NOMO-1 treated with dmso at 0.1 percent for 144 hours (cell line): ENCODE data around the gene CERS6.
"Not testable (repeated sequence)": the region's sequence is repeated elsewhere in the genome, so short reads cannot be mapped to it uniquely, and the experiment has no call there.

Experiments
- DNase-seq: peaks from one replicate; lab custom pipeline; 2025; ENCODE audit not compliant: unreplicated experiment; lab: John Stamatoyannopoulos, UW

The CERS6 gene

GRCh38 chr2:168753765-168754329 lies 297.8 kb downstream of the CERS6 start:
- no peak for DNase-seq

DNA sequence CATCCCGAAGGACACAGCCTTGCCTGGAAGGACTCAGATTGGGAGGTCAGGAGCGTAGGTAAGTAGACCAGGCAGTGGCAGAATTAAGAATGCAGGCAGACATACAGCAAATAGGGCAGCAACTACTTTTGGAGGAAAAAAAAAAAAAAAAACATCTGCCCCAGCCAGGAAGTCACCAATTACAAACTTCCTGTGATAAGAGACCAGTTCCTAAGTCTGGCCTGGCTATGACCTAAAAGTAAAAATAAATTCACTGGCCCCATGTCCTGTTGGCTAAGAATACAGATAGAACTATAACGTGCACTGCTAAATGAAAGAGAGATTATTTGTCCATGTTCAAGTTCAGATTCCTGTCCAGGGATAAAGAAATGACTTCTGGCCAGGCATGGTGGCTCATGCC lies 301.2 kb downstream of the CERS6 start:
- DNase-seq = peak; percentile 61

DNA sequence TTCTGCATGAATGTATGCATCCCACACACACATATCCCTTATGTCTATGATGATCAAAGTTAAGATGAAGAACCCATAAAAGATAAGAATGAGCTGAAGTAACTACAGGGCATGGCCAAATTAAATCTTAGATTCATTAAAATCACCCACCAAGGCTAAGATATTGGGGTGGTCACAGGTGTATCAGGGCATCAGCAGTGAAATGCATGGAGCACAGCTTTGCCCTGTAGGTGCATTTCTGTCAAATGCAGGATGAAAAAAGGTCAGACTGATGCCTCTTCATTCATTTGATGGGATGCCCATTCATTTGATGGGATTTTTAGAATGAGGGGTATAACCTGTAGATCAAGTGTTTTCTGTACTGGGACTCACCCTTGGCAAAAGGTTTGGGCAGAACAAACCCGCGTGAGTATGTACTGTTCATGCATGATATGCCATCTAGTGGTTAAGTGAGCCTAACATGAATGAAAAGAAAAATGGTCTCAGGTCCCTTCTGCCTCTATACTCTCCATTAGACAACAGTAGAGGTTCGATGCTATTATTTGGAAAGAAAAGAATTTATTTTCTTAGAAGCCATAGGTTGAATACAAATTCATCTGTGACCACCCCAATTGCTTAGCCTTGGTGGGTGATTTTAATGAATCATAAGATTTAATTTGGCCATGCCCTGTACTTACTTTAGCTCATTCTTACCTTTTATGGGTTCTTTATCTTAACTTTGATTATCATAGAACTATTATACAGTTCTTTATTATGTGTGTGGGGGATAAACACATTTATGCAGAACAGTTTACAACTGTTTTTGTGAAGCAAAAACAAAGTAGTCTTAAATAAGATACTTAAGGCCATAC lies 303.1 kb downstream of the CERS6 start:
- DNase-seq = no peak

GRCh38 chr2:168765401-168765800 lies 309.3 kb downstream of the CERS6 start:
- DNase-seq = no peak

- DNase-seq = no peak
Observed at GRCh38 chr2:168766600-168766999, 310.5 kb downstream of the CERS6 start.

DNA sequence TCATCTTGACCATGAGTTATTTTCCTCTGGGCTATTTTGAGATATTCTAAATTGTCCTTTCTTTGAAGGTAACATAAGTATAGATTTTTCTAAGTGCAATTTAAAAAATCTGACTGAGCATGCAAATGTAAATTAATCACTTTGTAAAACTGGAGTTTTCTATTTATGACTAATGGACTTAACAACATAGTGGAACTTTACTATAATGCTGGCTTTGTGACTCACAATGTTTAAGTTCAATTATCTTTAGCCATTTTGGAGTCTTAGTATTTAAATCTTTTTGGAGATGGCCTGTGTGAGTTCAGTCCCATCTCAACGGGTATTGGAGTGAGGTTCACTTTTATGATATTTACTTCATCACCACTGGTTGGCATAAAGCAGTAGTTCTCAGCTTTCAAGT lies 311.2 kb downstream of the CERS6 start:
- no peak for DNase-seq

DNA sequence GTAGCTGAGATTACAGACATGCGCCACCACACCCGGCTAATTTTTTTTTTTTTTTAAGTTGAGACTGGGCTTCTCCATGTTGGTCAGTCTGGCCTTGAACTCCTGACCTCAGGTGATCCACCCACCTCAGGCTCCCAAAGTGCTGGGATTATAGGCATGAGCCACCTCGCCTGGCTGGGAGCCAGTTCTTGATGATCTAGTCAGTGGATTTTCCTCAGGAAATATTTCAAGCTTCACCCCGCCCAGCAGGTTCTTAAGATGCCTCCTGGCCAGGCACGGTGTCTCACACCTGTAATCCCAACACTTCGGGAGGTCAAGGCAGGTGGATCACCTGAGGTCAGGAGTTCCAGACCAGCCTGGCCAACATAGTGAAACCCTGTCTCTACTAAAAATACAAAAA lies 312.3 kb downstream of the CERS6 start:
- not testable (repeated sequence) for DNase-seq

- no peak for DNase-seq
Observed at GRCh38 chr2:168770796-168771195, 314.7 kb downstream of the CERS6 start.

- no peak for DNase-seq
Observed at GRCh38 chr2:168772704-168773103, 316.6 kb downstream of the CERS6 start.

GRCh38 chr2:168773128-168773527 lies 317.1 kb downstream of the CERS6 start:
- no peak for DNase-seq

DNA sequence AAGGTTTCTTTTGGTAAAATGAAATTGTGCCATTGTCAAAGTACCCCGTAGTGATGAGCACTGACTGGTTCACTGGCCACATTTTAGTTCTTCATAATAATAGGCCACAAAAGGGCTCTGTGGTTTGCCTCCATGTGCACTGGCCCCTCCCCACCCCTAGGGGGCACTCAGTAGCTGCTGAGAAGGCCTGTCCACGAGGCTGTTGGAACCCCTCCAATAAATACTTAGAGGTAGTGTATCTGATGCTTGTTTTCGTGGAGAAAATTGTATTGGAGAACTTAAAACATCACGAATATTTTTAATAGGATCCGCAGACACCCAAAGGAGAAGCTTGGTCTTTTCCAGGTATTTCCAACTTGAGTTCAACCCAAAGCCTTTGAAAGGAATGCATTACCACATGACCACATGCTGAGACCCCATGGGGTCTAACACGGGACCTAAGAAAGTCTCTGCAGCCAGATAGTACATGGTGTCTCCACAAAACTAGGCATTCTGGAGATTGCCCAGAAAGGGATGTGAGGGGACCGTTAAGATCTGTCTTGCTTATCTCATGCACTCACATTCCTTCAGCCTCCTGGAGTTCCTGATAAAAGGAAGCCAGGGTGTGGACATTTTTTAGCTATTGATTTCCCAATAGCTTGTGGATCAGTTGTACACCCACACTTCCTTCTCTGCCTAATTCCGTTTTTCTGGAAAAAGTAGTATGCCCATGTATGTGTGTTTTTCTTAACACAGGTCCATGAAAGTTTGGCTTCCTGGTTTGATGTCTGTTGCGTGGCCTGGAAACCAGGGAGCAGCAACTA lies 317.8 kb downstream of the CERS6 start:
- DNase-seq = no peak

DNA sequence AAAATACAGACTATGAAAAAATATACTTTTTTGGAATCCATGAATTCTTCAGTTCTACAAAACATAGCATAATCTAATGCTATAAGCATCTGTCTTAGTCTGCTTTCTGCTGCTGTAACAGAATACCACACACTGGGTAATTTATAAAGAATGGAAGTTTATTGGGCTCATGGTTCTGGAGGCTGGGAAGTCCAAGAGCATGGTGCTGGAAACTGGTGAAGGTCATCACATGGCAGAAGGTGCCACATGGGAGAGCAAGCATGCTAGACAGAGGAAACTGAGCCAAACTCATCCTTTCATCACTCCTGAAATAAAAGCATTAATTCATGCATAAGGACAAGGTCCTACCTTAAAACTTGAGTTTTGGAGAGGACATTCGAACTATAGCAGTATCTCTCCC lies 319.8 kb downstream of the CERS6 start:
- DNase-seq = no peak

DNA sequence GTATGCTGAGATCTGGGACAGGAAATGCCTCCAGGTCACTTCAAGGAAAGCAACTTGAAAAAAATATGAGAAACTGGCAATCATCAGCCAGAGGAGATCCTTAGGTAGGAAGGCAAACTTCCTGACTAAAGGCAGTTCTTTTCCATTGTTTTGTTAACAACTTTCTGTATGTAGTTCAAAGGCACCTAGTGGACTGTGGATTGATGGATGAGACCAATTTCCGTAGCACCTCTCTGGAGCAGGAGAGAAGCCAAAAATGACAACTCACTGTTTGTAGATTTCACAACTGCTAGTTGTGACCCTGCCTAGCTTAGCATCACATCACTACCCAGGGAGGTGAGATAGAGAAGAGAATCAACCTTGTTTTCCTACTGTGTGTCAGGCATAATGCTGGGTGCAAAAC lies 324.6 kb downstream of the CERS6 start:
- DNase-seq = no peak

DNA sequence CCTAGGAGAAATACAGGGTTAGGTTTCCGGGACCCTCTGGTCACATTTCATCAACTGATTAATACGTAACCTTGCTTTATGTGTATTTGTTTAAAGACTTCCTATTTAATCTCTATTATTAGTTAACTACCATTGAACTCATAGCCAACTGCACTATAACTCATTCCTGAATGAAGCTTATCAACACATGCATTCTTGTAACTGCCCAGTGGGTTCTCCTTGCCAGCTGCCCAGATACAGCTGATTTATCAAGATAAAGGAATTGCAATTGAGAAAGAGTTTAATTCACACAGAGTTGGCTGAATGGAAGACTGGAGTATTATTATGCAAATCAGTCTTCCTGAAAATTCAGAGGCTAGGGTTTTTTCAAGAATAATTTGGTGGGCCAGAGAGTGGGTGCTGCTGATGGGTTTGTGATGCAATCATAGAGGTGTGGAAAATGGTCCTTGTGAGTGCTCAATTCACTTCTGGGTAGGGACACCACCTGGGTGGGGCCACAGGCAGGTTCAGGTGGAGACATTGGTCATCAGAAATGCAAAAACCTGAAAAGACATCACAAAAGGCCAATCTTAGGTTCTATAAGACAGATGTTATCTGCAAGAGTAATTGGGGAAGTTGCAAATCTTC lies 325.2 kb downstream of the CERS6 start:
- no peak for DNase-seq

GRCh38 chr2:168782271-168782670 lies 326.2 kb downstream of the CERS6 start:
- no peak for DNase-seq

GRCh38 chr2:168784993-168785392 lies 328.9 kb downstream of the CERS6 start:
- no peak for DNase-seq

GRCh38 chr2:168787098-168787781 lies 331.2 kb downstream of the CERS6 start:
- no peak for DNase-seq

DNA sequence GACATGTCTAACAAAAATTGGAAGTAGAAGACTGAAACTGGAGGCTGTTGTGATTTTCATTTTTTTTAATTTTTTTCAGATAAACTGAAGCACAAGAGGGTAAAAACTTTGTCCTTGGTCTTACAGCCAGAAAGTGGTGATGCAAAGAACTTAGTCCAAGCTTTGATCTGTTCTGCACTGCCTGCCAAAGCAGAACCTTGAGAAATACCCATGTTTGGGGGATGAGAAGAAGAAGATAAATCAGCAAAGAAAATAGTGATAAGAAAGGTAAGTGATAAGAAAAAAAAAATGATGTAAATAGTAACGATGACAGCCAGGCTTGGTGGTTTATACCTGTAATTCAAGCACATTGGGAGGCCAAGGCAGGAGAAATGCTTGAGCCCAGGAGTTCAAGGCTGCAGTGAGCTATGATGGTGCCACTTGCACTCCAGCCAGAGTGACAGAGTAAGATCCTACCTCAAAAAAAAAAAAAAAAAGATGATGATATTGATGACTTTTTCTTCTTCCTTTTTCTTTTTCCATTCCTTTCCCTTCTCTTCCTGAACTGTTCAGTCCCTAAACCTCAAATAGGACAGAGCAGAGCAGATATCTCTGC lies 331.8 kb downstream of the CERS6 start:
- DNase-seq = no peak

DNA sequence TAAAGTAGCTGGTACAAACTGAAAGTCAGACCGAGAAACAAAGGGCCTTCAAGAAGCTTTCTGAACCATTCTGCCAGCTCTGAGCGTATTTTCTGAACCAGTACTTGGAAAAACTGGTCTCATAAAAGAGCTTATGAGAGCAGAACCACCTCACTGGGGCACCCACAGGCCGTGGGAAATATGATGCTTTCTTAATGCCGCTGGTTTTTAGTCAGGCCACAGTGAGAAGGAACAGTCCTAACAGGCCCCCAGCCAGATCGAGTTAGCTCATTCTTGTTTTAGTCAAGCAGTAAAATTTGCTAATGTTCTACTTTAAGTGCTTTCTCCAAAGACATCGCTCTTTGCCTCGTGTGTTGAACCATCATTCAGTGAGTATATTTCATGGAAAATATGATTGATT lies 333.7 kb downstream of the CERS6 start:
- no peak for DNase-seq

- no peak for DNase-seq
Observed at GRCh38 chr2:168790226-168790902, 334.3 kb downstream of the CERS6 start.
